Mesenchymal stem cell (in vitro differentiated cells and primary cell): ENCODE results near the gene TEDDM1.

Experiments used
- DNase-seq: peaks from one replicate; pipeline ENCODE4 v3.0.0-alpha.2; 2013
- H2AFZ ChIP-seq: one replicate; pipeline ENCODE4 v1.6.1; 2013; ENCODE audit warnings: low read depth, mild to moderate bottlenecking, control low read depth, inconsistent platforms, low read length, moderate library complexity
- H2AK5ac ChIP-seq: 2 replicates; pipeline ENCODE4 v1.6.1; 2013; ENCODE audit warnings: low read length, moderate library complexity, mild to moderate bottlenecking, inconsistent platforms; ENCODE audit not compliant: severe bottlenecking
- H2BK120ac ChIP-seq: one replicate; pipeline ENCODE4 v1.6.1; 2013; ENCODE audit warnings: low read depth, mild to moderate bottlenecking, inconsistent platforms, low read length, moderate library complexity
- H2BK12ac ChIP-seq, 2 experiments: one replicate each; pipeline ENCODE4 v1.6.1; 2013; ENCODE audit warnings: inconsistent platforms in 2 of 2, low read length in 2 of 2, mild to moderate bottlenecking in 2 of 2, moderate library complexity in 2 of 2, control low read depth in 1 of 2
- H2BK15ac ChIP-seq: one replicate; pipeline ENCODE4 v1.6.1; 2013; ENCODE audit warnings: mild to moderate bottlenecking, low read depth, inconsistent platforms; ENCODE audit not compliant: poor library complexity, severe bottlenecking
- H2BK5ac ChIP-seq: 2 replicates; pipeline ENCODE4 v1.6.1; 2013; ENCODE audit warnings: low read depth, mild to moderate bottlenecking, low read length, control low read depth, inconsistent platforms; ENCODE audit not compliant: poor library complexity, severe bottlenecking
- H3K14ac ChIP-seq, 2 experiments: one replicate each; pipeline ENCODE4 v1.6.1; 2013; ENCODE audit warnings: inconsistent platforms in 2 of 2, low read length in 2 of 2, control low read depth in 1 of 2, mild to moderate bottlenecking in 1 of 2, moderate library complexity in 1 of 2
- H3K18ac ChIP-seq, 2 experiments: one replicate each; pipeline ENCODE4 v1.6.1; 2013; ENCODE audit warnings: inconsistent platforms in 2 of 2, low read length in 2 of 2, control low read depth in 1 of 2, low read depth in 1 of 2, mild to moderate bottlenecking in 1 of 2
- H3K23ac ChIP-seq, 2 experiments: one replicate each; pipeline ENCODE4 v1.6.1; 2013; ENCODE audit warnings: inconsistent platforms in 2 of 2, low read length in 2 of 2, mild to moderate bottlenecking in 2 of 2, moderate library complexity in 2 of 2, control low read depth in 1 of 2
- H3K27ac ChIP-seq: 2 replicates; pipeline ENCODE4 v1.5.1; 2013; ENCODE audit warnings: mild to moderate bottlenecking, moderate library complexity, low read length, control low read depth, inconsistent platforms; ENCODE audit not compliant: poor library complexity, severe bottlenecking
- H3K27me3 ChIP-seq, 2 experiments: 2 replicates each; pipeline versions ENCODE4 v1.6.1 to v1.7.0; 2013; ENCODE audit warnings: low read length in 2 of 2, mild to moderate bottlenecking in 2 of 2, moderate library complexity in 2 of 2, control low read depth in 1 of 2, inconsistent platforms in 1 of 2; ENCODE audit not compliant: control insufficient read depth in 1 of 2, insufficient read depth in 1 of 2
- H3K36me3 ChIP-seq, 2 experiments: 2 replicates each; pipeline versions ENCODE4 v1.6.1 to v1.7.0; 2013; ENCODE audit warnings: low read length in 2 of 2, control low read depth in 1 of 2, inconsistent platforms in 1 of 2, low read depth in 1 of 2, mild to moderate bottlenecking in 1 of 2; ENCODE audit not compliant: insufficient read depth in 2 of 2, control insufficient read depth in 1 of 2
- H3K4ac ChIP-seq, 2 experiments: one replicate each; pipeline ENCODE4 v1.6.1; 2013; ENCODE audit warnings: inconsistent platforms in 2 of 2, low read length in 2 of 2, mild to moderate bottlenecking in 2 of 2, moderate library complexity in 2 of 2, control low read depth in 1 of 2, low read depth in 1 of 2
- H3K4me1 ChIP-seq: 2 replicates; pipeline ENCODE4 v1.6.1; 2013; ENCODE audit warnings: low read depth, low read length, control low read depth; ENCODE audit not compliant: control insufficient read depth, insufficient read depth
- H3K4me2 ChIP-seq: 2 replicates; pipeline ENCODE4 v1.6.1; 2013; ENCODE audit warnings: low read length, mild to moderate bottlenecking, inconsistent platforms; ENCODE audit not compliant: poor library complexity, severe bottlenecking
- H3K4me3 ChIP-seq, 2 experiments: 2 replicates each; pipeline versions ENCODE4 v1.5.1 to v1.7.0; 2013; ENCODE audit warnings: low read length in 2 of 2, mild to moderate bottlenecking in 2 of 2, control low read depth in 1 of 2, low read depth in 1 of 2; ENCODE audit not compliant: insufficient read depth in 1 of 2
- H3K79me1 ChIP-seq: replicated peaks from 2 replicates; pipeline ENCODE4 v1.6.1; 2013; ENCODE audit warnings: mild to moderate bottlenecking, control low read depth, low read length, inconsistent platforms; ENCODE audit not compliant: poor library complexity, severe bottlenecking
- H3K9ac ChIP-seq: 2 replicates; pipeline ENCODE4 v1.7.0; 2013; ENCODE audit warnings: mild to moderate bottlenecking, low read length, moderate library complexity
- H3K9me3 ChIP-seq: 2 replicates; pipeline ENCODE4 v1.7.0; 2013; ENCODE audit warnings: mild to moderate bottlenecking, low read length; ENCODE audit not compliant: control insufficient read depth
- H4K8ac ChIP-seq: one replicate; pipeline ENCODE4 v1.6.1; 2013; ENCODE audit warnings: inconsistent platforms, mild to moderate bottlenecking, low read length, moderate library complexity
- H4K91ac ChIP-seq: one replicate; pipeline ENCODE4 v1.6.1; 2013; ENCODE audit warnings: mild to moderate bottlenecking, low read length, inconsistent platforms
- WGBS: methylation state at CpG from one replicate; pipeline ENCODE4 v1.1.7; 2013; ENCODE audit warnings: mixed read lengths; 5-methylcytosine and 5-hydroxymethylcytosine counted together

Gene TEDDM1

DNA sequence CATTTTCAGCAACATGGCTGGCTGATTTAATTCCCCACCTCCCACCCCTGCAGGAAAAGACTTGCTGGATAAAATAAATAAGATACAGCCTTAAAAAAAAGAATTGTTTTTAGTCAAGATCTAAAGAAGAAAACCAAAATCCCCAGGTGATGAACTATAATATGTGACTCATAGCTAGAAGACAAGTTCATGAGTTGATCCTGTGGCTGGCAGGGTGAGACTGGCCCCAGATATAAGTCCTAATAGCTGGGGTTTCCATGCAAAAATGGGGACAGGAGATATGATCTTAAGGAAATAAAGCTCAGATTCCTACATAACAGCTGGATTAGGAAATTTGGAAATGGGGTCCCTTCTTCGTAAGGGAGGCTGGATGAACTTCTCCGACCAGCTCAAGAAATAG lies 27.6 kb upstream of the TEDDM1 start:
- DNase-seq = no peak
- Histone ChIP-seq H3K18ac (no peak overlapping the region), H2BK120ac (no peak overlapping the region), H2BK5ac (no peak overlapping the region), H3K4me1 (no peaks in the 10 kb centered on the region), H3K4me2 (no peak overlapping the region), H3K27ac (no peak overlapping the region), H4K8ac (no peak overlapping the region), H3K23ac (no peak overlapping the region), H3K4ac (no peak overlapping the region), H2BK15ac (no peak overlapping the region), H3K14ac (no peak overlapping the region), H2AFZ (no peak overlapping the region), H3K79me1 (no peaks in the 10 kb centered on the region), H2BK12ac (no peak overlapping the region), H3K27me3 (no peaks in the 10 kb centered on the region), H3K4me3 (no peak overlapping the region), H3K9ac (no peak overlapping the region), H4K91ac (no peak overlapping the region), H3K9me3 (no peaks in the 10 kb centered on the region), H3K36me3 (no peaks in the 10 kb centered on the region), H2AK5ac (no peak overlapping the region)
- 83% methylated on average over 1 of the region's 2 CpGs for WGBS

DNA sequence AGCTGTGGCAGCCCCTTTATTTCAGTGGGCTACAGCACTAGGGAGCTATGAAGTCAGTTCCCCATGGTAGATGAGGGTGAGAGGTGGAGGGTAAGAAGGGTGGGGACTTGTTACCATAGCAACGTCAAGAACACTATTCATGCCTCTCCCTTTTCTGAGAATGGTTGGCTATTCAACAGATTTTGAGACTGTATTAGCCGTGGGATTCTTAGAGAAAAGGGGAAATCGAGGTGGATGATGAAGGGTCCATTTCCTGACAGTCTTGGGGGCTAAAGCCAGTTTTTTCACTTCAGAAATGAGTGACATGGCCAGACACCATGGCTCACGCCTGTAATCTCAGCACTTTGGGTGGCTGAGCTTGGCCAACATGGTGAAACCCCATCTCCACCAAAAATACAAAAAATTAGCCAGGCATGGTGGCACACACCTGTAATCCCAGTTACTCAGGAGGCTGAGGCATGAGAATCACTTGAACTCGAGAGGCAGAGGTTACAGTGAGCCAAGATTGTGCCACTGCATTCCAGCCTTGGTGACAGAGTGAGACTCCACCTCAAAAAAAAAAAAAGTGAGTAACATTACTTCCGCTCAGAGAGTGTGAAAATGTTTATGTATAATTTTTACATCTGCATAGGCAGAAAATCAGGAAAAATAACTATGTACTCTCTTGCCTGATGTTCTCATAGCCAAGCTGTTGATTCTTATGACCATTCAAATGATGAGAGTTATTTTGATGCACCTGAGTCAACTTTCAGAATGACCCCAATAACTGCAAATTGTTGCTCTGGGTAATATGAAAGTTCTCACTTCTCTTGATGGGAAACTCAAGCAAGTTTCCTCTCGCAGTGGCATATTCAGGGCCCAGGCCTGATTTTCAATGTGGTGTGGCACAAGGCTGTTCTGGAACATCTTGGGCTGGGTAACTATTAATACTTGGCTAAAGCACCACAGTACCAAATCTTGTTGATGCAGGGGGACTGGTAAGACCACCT lies 26.3 kb upstream of the TEDDM1 start:
- no peak overlapping the region for H3K23ac ChIP-seq
- no peak overlapping the region for H3K18ac ChIP-seq
- no peak overlapping the region for H3K27ac ChIP-seq
- no peaks in the 10 kb centered on the region for H3K79me1 ChIP-seq
- no peak overlapping the region for H3K14ac ChIP-seq
- no peak overlapping the region for H2BK5ac ChIP-seq
- H3K9ac ChIP-seq = no peak overlapping the region
- H3K27me3 ChIP-seq = no peaks in the 10 kb centered on the region
- H3K36me3 ChIP-seq = no peaks in the 10 kb centered on the region
- H2BK15ac ChIP-seq = no peak overlapping the region
- H2BK12ac ChIP-seq = no peak overlapping the region
- H2AFZ ChIP-seq = no peak overlapping the region
- no peak overlapping the region for H2AK5ac ChIP-seq
- H4K91ac ChIP-seq = no peak overlapping the region
- H3K4ac ChIP-seq = no peak overlapping the region
- H3K9me3 ChIP-seq = no peaks in the 10 kb centered on the region
- H2BK120ac ChIP-seq = no peak overlapping the region
- 67% methylated on average over 5 of the region's 7 CpGs for whole genome bisulfite sequencing
- H3K4me2 ChIP-seq = no peak overlapping the region
- H3K4me3 ChIP-seq = no peak overlapping the region
- H4K8ac ChIP-seq = no peak overlapping the region
- no peak for DNase-seq
- H3K4me1 ChIP-seq = no peaks in the 10 kb centered on the region

DNA sequence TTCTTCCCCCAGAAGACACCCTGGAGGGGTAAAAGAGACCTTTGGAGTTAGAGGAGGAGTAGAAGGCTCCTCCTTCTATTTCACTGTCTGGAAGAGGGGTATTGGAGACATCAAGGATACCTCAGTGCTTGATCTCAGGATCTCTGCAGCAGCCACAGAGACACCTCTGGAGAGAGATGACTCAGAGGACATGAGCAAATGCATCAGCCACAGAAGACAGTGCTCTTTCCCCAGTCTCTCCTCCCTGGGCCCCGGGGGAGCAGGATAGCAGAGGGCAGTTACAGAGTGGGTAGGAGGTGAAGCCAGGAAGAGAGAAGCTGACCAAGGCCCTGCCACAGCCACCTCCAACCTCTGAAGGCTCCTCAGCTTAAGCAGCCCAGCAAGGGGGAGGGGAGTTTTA lies 15.3 kb upstream of the TEDDM1 start:
- Histone ChIP-seq H3K36me3 (no peaks in the 10 kb centered on the region), H3K27ac (no peak overlapping the region), H3K9ac (no peak overlapping the region), H3K4me2 (no peak overlapping the region), H2AFZ (no peak overlapping the region), H3K18ac (no peak overlapping the region), H3K4me3 (no peak overlapping the region), H4K91ac (no peak overlapping the region), H3K14ac (no peak overlapping the region), H2BK5ac (no peak overlapping the region), H2BK12ac (no peak overlapping the region), H3K9me3 (no peaks in the 10 kb centered on the region), H2BK120ac (no peak overlapping the region), H3K79me1 (no peaks in the 10 kb centered on the region), H4K8ac (no peak overlapping the region), H3K23ac (no peak overlapping the region), H2BK15ac (no peak overlapping the region), H2AK5ac (no peak overlapping the region), H3K4ac (no peak overlapping the region), H3K4me1 (no peaks in the 10 kb centered on the region), H3K27me3 (peaks cover 0 to 17% of the 10 kb centered on the region in 2 experiments)
- DNase-seq = no peak
- no CpG with 5 or more reads among the region's 1 CpG for WGBS

DNA sequence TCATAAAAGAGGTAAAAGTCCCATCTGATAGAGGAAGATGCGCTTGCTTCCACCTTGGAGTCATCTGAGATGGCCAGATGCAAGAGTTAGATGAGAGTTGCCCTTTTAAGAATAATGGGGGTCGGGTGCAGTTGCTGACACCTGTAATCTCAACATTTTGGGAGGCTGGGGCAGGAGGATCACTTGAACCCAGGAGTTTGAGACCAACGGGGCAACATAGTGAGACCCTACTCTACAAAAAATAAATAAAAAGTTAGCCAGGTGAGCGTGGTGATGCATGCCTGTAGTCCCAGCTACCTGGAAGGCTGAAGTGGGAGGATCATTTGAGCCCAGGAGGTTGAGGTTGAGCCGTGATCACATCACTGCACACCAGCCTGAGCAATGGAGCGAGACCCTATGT lies 13.5 kb upstream of the TEDDM1 start:
- Histone ChIP-seq H3K9me3 (no peaks in the 10 kb centered on the region), H2BK12ac (no peak overlapping the region), H3K4me2 (no peak overlapping the region), H3K14ac (no peak overlapping the region), H3K18ac (no peak overlapping the region), H2BK15ac (no peak overlapping the region), H3K27me3 (peaks cover 0 to 11% of the 10 kb centered on the region in 2 experiments), H2AK5ac (no peak overlapping the region), H2AFZ (no peak overlapping the region), H3K4me1 (no peaks in the 10 kb centered on the region), H4K91ac (no peak overlapping the region), H3K36me3 (no peaks in the 10 kb centered on the region), H2BK120ac (no peak overlapping the region), H4K8ac (no peak overlapping the region), H3K4ac (no peak overlapping the region), H2BK5ac (no peak overlapping the region), H3K23ac (no peak overlapping the region), H3K4me3 (no peak overlapping the region), H3K79me1 (no peaks in the 10 kb centered on the region), H3K27ac (no peak overlapping the region), H3K9ac (no peak overlapping the region)
- DNase-seq = no peak
- 61% methylated on average over 5 of the region's 6 CpGs for WGBS
